ENCODE measurements around the gene SOX21. TPM values are rescaled to one million over a fixed set of nuclear protein-coding genes. Genes with fewer than 3 reads are reported as not detected.
A peak's percentile ranks its signal among the peaks of the same experiment; 100 is the strongest.

SOX21 gene
- total RNA-seq, 1 donor from 2014 or later = 0.18 TPM

DNA sequence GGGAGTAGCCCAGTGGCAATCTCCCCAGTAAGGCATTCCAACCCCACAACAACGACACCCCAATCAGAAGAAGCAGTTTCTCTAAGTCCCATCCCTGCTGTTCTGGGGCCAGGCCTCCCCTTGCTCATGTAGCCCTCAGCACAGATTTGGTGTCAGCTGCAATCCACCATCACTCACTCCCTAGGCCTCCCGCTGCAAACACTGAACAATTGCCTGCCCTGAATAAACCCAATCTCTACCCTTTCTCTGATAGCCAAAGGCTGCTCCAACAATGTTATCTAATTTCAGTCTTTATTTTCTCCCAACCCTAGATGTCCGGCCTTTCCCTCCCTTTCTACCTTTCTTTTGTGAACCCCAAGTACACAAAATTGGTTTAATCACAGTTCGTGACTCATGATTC, 5.6 kb upstream of the SOX21 start:
- TF ChIP-seq, protein P1, sequence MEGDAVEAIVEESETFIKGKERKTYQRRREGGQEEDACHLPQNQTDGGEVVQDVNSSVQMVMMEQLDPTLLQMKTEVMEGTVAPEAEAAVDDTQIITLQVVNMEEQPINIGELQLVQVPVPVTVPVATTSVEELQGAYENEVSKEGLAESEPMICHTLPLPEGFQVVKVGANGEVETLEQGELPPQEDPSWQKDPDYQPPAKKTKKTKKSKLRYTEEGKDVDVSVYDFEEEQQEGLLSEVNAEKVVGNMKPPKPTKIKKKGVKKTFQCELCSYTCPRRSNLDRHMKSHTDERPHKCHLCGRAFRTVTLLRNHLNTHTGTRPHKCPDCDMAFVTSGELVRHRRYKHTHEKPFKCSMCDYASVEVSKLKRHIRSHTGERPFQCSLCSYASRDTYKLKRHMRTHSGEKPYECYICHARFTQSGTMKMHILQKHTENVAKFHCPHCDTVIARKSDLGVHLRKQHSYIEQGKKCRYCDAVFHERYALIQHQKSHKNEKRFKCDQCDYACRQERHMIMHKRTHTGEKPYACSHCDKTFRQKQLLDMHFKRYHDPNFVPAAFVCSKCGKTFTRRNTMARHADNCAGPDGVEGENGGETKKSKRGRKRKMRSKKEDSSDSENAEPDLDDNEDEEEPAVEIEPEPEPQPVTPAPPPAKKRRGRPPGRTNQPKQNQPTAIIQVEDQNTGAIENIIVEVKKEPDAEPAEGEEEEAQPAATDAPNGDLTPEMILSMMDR (IDR thresholded peaks at IDR 0.05) = no peak
- intact Hi-C loops (cut with DNase I) = no loop called here
- ATAC-seq (no peak), DNase-seq (no peak)
- peaks cover 37% of the 10 kb centered on the region for H3K27me3 ChIP-seq (ENCODE audit: low read depth)
- H3K4me3 ChIP-seq = no peak overlapping the region
- no peak overlapping the region for H3K27ac ChIP-seq
- no peaks in the 10 kb centered on the region for H3K9me3 ChIP-seq
- peaks cover 9% of the 10 kb centered on the region for H3K4me1 ChIP-seq
- H3K36me3 ChIP-seq = no peaks in the 10 kb centered on the region

DNA sequence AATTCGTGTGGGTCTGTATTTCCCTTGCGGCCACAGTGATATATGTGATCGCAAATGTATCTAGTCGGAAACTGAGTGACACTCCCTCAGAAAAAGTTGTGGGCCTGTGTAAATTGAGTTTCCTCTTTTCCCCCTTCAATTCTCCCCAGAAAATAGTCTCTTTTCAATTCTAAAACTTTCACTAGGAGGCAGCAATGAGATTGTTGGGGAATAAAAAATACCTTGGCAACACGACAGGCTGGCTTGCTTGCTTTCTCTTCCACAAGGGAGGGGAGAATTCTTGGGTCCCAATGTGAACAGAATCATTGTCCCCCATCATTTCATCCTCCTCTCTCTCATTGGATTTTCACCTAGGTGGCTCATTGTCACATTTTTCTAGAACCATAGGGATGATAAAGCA, 3.7 kb upstream of the SOX21 start:
- H3K4me1 ChIP-seq = peaks cover 24% of the 10 kb centered on the region
- H3K9me3 ChIP-seq = no peaks in the 10 kb centered on the region
- ATAC-seq (no peak), DNase-seq (no peak)
- TF ChIP-seq, protein P1 (IDR thresholded peaks at IDR 0.05) = no peak
- H3K27me3 ChIP-seq (ENCODE audit: low read depth) = peaks cover 53% of the 10 kb centered on the region
- intact Hi-C loops (cut with DNase I) = no loop called here
- no peak overlapping the region for H3K27ac ChIP-seq
- H3K4me3 ChIP-seq = no peak overlapping the region
- H3K36me3 ChIP-seq = no peaks in the 10 kb centered on the region

DNA sequence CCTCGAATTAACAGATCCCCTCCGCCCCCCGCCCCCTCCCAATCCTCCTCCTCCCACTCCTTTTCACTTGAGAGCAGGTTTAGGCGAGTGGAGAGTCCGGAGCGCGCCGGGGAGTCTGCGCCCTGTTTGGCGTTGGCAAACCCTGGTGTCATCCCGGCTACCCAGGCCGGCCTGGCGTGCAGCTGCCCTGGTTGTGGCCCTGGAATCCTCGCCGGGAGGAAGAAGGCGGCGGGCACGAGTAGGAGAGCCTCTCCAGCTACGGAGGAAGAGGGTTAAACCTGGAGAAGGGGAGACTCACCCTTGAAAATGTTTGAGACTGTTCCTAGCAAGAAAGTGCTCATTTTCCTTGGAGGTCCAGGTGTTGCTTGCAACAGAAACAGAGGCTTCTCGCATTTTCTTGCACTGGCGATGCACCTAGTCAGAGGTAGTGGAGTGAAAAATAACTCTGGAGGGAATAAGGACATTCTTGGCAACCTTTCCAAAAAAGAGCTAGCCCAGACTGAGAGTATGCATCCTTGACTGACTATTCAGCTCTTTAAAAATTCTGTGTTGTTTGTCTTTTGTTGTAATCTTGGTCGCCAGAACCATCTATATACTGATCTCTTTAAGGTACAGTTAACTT, 1.3 kb upstream of the SOX21 start:
- intact Hi-C loops (cut with DNase I) = no loop called here
- H3K36me3 ChIP-seq = no peaks in the 10 kb centered on the region
- no peaks in the 10 kb centered on the region for H3K9me3 ChIP-seq
- ATAC-seq = no peak
- DNase-seq = no peak
- H3K27ac ChIP-seq = no peak overlapping the region
- TF ChIP-seq, protein P1 (IDR thresholded peaks at IDR 0.05) = no peak
- peak overlapping the region; percentile 46 for H3K4me3 ChIP-seq
- H3K27me3 ChIP-seq (ENCODE audit: low read depth) = peaks cover 77% of the 10 kb centered on the region
- H3K4me1 ChIP-seq = peaks cover 33% of the 10 kb centered on the region

DNA sequence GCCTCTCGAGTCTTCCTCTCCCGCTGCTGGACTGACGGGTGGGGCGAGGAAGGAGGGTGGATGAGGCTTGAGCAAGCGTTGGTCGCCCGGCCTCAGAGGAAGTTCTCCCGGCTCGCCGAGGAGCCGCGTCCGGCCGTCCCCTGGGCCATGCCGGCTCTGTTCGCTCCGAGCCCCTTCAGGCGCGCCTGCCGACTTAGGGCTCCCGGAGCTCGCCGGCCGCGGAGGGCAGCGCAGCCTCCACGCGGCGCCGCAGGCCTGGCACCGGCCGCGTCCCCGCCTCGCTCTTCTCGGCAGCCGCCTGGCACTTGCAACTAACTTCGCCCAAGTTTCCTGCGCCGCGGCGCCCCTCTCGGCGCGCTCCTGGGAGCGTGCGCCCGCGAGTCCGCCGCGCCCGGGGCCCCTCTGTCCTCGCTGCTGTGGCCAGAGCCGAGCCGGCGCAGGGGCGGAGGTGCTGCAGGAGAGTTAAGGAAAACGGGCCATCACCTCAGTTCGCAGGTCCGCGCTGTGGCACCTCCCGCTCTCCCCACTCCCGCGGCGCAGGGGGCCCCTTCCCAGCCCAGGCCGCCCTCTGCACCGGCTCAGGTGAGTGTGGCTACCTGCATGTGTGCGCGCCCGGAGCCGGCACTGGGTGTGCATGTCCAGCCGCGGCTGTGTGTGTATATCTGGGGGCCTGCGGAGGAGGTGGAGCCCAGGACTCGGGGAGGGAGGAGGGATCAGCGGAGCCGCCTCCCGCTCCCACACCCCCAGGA, 641 bp upstream of the SOX21 start:
- peak overlapping the region; percentile 46 for H3K4me3 ChIP-seq
- H3K27ac ChIP-seq = no peak overlapping the region
- no peaks in the 10 kb centered on the region for H3K9me3 ChIP-seq
- DNase-seq (no peak), ATAC-seq (peak; percentile 63 to 80)
- intact Hi-C loops (cut with DNase I) = no loop called here
- H3K4me1 ChIP-seq = peaks cover 33% of the 10 kb centered on the region
- H3K27me3 ChIP-seq (ENCODE audit: low read depth) = peaks cover 84% of the 10 kb centered on the region
- TF ChIP-seq, protein P1 (IDR thresholded peaks at IDR 0.05) = no peak
- H3K36me3 ChIP-seq = no peaks in the 10 kb centered on the region

DNA sequence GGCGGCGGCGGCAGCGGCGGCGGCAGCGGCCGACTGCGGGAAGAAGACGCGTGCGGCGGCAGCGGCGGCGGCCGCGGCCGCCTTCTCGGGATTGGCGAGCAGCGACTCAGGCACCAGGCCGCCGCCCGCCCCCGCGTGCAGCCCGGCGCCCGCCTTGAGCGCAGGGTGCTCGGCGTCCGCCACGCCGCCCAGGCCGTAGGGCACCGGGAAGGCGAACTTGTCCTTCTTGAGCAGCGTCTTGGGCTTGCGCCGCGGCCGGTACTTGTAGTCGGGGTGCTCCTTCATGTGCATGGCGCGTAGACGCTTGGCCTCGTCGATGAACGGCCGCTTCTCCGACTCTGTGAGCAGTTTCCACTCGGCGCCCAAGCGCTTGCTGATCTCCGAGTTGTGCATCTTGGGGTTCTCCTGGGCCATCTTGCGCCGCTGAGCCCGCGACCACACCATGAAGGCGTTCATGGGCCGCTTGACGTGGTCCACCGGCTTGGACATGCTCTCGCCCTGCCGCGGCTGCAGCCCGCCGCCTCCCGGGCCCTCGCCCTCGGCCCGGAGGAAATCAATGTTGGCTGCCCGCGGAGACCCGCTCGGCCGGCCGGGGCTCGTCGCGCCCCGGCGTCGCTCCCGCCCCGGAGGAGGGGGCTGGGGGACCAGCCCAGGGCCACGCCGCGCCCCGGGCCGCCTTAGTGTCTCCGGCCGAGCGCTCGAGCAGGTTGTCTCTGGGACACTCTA, 621 bp downstream of the SOX21 start:
- intact Hi-C loops (cut with DNase I) = no loop called here
- Histone ChIP-seq H3K27ac (no peak overlapping the region), H3K4me3 (peak overlapping the region; percentile 46), H3K9me3 (no peaks in the 10 kb centered on the region), H3K4me1 (peaks cover 33% of the 10 kb centered on the region), H3K27me3 (ENCODE audit: low read depth) (peaks cover 91% of the 10 kb centered on the region), H3K36me3 (no peaks in the 10 kb centered on the region)
- TF ChIP-seq, protein P1 (IDR thresholded peaks at IDR 0.05) = no peak
- no peak for DNase-seq
- ATAC-seq = peak; percentile 14 to 43

All from lower lobe of right lung (tissue), 2 donors.